Endometrial microvascular endothelial cells (primary cell): ENCODE data around the gene AIP. TPM values are rescaled to one million over a fixed set of nuclear protein-coding genes. Genes with fewer than 3 reads are reported as not detected.

Experiments used
- in situ Hi-C: cut with HindIII; loops from 2 replicates; pipeline ENCODE4 v1.10.0; 2017; ENCODE audit warnings: low sequenced_read_pairs, low pct_unique_long_range_greater_than_20kb; ENCODE audit errors: inconsistent ontology term
- total RNA-seq: library from RNA; depleted of rRNA; stranded (reverse); fragments of >200 nt; gene quantifications from one replicate; pipeline ENCODE4 v1.2.3, GENCODE V29; 2015; ENCODE audit errors: inconsistent ontology term

The AIP gene
- total RNA-seq, 1 donor from 2014 or later: 31.4 TPM

DNA sequence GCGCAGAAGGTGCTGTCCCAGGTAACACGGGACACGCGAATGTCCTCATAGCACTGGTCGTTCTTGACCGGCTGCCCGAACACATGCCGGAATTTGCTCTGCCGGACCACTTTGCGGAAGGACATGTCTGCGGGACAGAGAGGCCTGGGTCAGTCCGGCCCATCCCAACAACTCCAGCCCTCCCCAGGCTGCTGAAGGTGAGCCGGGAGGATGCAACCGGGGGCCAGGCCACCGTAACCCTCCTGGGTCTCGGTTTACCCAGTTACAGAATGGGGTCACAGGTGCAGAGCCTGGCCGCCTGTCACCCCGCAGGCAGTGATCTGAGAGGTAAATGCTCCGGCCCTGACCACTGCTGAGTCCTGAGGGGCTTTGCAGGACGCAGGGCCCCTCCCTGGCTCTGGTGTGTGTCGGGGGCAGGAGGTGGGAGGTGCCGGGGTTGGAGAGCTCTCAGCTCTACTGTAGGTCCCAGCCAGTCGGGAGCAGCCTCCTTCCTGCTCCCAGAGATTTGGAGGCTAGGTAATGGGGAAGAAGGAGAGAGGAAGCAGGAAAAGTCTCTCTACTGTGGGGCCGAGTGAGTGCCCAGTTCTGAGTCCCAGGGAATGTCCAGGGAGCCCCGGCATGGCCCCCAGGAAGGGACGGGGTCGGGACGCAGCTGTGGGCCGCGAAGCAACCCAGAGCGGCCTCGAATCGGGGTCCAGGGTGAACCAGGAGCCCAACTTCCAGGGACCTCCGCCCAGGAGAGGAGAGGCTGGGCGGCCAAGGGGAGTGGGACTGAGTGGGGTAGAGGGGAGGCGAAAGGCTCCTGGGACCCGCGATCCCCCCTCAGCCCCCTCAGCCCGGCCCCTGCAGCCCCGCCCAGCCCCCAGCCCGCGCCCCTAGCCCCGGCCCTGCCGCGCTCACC, 40.1 kb upstream of the AIP start:
- in situ Hi-C loops: no loop called here

DNA sequence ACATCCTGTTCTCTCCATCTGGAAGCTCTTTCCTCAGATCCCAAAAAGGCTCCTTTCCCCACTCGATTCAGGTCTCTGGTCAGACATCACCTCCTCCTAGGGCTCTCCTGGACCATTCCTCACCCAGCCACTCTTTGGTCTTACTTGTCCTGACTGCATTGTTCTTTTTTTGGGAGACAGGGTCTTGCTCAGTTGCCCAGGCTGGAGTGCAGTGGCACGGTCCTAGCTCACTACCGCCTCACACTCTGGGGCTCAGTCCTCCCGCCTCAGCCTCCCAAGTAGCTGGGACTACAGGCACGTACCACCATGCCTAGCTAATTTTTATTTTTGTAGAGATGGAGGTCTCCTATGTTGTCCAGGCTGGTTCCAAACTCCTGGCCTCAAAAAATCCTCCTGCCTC, 37.3 kb upstream of the AIP start:
- in situ Hi-C loops: no loop called here

DNA sequence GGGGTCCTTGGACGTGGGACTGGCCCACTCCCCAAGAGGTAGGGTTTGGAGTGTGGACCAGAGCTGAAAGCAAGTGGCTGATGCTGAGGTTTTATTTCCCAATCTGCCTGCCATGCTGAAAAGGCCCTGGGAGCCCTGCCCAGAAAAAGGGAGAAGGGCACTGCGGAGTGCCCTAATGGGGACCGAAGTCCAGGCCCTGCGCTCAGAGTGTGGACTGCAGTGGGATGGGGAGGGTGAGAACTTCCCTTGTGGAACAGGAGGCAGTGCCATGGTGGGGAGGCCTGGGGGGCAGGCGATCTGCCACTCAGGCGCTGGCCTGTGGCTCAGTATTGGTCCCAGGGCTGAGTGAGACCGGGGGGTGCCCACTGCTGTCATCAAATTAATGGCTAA, 34.6 kb upstream of the AIP start:
- in situ Hi-C loops: no loop called here

DNA sequence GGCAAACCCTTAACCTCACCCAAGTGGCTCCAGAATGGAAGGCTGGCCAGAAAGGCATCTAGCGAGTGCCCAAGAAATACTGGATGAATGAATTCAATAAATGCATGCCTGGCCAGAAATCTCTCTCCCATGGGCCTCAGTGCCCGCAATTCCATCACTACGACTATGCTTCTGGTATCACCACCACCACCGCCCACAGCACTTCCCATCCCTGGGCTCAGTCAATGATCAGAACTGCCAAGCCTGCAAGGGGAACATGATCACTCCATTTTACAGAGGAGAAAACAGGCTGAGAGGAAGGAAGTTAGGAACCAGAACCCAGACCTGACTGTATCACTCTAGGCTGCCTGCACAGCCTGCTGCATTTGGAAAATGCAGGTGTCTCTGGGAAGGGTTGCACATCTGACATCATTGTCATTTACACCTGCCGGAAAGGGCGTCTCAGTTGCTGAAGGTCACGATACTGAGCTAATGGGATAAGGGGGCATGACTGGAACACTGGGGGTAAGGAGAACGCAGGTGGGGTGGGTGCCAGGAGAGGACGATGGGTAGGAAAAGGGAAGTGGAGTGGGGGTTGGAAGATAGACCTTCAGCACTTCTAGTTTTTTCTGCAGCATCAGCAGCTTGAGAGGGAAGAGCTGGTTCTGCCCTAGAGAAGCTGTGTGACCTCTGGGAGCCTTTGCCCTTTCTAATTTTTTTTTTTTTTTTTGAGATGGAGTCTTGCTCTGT, 33.5 kb upstream of the AIP start:
- in situ Hi-C loops: no loop called here

DNA sequence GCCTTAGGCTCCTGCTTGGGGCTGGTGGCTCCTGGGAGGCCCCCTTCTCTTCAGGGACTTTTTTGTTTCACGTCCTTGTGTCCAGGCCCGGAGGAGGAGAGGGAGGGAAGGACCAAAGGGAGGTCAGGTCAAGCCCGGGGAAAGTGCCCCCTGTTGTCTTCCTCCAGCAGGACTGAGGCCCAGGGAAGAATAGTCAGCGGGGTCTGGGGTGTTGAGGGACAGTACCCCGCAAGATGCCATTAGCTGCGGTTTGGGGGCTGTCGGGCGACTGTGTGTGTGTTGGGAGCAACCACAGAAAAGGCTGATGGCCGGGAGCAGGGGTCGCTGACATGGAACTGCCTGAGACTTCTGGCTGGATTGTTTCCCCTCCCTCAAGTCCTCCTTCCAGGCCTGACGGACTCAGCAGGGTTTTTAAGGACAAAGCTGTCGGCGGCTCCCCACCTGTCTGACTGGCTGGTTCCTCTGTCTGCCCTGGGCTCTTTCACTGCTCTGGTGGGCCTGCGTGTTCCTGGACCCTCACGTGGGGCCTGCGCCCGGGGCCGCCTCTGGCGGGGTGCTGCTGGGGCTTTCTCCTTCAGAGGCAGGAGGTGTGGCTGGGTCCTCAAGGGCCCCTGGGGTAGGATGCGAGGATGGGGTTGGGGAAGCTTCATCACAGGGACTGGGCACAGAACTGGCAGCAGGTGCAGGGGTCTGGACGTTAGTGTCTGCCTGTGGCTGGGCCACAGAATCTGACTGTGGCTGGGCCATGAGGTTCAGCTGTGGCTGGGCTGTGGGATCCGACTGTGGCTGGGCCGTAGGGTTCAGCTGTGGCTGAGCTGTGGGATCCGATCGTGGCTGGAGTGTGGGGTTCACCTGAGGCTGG, 31.8 kb upstream of the AIP start:
- in situ Hi-C loops: no loop called here

DNA sequence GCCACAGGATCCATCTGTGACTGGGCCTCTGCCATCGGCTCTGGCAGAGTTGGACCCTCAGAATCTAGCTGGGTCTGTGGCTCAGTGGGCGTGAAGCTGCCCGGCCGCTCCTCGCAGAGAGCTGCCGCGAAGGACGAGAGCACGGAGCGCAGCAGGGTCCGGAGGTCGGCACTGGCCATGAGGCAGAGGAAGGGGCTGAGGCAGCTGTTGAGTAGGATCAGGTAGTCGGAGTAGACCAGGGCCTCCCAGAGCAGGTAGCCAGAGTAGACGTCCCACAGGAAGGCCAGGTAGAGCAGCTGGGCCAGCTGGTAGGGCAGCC, 31.2 kb upstream of the AIP start:
- in situ Hi-C loops: no loop called here

DNA sequence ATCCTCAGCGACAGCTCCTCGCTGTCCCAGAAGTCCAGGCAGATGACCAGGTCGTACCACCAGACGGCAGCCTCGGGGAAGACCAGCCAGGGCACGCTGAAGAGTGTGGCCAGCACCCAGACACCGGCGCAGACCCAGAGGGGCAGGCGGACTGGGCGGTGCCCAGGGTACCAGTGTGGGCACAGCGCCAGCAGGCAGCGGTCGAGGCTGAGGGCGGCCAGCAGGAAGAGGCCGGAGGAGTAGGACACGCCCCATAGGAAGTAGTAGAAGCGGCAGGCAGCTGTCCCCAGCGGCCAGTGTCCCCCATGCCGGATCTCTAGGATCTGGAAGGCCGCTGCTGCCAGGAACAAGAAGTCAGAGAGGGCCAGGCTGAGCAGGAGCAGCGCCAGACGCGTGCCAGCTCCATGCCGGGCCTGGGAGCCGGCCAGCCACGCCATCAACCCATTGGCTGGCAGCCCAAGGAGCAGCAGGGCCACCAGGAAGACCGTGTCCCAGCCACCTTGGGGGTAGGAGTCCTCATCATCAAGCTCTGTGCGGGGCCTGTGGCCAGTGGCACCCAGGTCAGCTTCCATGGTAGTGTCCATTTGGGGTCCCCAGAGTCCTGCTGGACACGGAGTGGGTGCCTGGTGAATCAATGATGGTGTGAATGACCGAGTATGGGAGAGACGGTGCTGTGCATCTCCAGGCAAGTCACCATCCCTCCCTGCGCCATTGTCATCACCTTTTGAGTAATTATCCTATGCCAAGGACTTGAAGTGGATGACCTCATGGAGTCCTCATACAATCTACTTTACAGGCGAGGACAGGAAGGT, 30.5 kb upstream of the AIP start, which contains the start of gene GPR152:
GPR152 (minus strand) TSS at position 589 of the 812 bp plus-strand sequence; CDS start at position 584, 5 bp downstream.
- in situ Hi-C loops: no loop called here

DNA sequence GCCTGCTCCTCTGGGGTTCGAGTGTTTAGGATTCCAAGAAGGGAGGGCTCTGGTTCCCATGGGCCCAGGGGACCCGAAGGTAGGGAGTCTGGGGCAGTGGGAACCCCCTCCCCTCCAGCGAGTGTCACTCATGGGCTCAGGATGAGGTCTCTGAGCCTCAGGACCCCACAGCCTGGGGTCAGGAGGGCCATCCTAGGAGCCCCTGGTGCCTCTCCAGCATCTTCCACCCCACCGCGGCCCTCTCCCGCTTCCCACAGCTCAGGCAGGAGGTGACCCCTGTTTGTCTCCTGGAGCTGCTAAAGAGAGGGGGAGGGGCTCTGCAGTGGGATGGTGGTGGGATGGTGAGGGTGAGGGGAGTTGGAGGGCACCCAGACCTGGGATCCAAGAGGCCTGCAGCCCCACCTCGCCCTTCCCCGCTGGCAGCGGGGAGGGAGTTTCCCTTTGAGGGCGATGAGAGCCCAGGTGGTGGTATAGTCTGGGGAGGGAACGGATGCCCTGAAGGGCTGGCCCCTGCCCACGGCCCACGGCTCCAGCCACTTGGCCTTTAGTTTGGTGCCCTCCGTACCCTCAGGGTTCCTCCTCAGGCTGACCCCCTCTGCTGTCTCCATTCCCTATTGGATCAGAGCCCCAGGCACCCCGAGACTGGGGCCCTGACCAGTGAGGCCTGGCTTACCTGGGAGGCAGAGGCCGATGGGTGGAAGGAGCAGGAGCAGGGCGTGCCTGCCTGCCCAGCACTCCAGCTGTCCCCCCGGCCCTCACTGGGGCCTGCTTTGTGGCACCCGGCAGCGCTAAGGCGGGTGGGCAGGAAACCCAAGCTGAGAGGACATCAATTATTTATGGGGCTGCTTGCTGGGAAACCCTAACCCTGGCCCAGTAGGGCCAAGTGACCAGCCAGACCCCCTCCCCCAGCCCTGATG, 28.8 kb upstream of the AIP start:
- in situ Hi-C loops: no loop called here

DNA sequence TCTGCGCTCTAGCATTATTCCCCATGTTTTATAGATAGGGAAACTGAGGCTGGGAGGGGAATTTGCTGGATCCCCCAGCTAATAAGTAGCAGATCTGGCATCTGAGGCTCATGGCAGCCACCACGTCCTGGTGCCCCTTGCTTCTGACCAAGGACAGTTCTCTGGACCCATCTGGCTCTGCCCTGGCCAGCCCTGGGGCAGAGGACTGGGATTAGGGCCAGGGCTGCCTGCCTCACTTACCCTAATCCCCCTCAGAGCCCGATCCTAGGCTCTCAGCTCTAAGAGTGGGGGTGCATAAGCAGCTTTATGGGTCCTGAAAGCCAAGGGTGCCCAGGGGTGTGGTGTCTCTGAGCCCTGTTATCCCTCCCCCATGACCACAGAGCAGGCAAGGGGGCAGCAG, 27.8 kb upstream of the AIP start, which contains the start of gene CABP4:
CABP4 (plus strand) TSS at position 301 of the 400 bp plus-strand sequence; CDS start at position 371, 70 bp downstream.
- in situ Hi-C loops: no loop called here

DNA sequence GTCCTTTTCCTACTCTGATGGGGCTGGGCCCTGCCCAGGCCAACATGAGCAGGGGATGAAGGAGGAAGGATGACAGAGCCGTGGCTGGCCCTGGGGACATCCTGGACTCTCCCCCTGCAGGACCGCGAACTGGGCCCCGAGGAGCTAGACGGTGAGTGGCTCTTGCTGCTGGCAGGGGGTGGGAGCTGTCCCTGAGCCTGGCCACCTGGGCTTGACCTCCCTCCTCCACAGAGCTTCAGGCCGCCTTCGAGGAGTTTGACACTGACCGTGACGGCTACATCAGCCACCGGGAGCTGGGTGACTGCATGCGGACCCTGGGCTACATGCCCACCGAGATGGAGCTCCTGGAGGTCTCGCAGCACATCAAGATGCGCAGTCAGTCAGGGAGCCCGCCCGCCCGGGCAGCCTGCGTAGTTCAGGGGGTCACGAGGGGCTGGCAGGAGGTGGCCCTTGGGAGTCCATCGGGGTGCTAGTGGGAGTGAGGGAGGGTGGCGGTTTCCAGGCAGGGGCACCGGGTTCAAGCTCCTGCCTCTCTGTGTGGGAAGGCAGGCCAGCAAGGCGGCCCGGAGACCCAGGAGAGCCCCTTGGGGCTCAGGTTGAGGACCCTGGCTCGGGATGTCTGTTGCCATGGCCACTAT, 26.6 kb upstream of the AIP start:
- in situ Hi-C loops: no loop called here

GRCh38 chr11:67457453-67457852, 25.4 kb upstream of the AIP start:
- in situ Hi-C loops: no loop called here

- in situ Hi-C loops: no loop called here
Observed at GRCh38 chr11:67458266-67458665, 24.6 kb upstream of the AIP start.

GRCh38 chr11:67463186-67463585, 19.6 kb upstream of the AIP start:
- in situ Hi-C loops: no loop called here

GRCh38 chr11:67463680-67464410, 19.0 kb upstream of the AIP start:
- in situ Hi-C loops: no loop called here

- in situ Hi-C loops: no loop called here
Observed at GRCh38 chr11:67464411-67465188, 18.2 kb upstream of the AIP start.

- in situ Hi-C loops: no loop called here
Observed at GRCh38 chr11:67465189-67465510, 17.7 kb upstream of the AIP start.
